GM10248 (cell line): Measurements from ENCODE around the gene OASL.
"Not testable (repeated sequence)": the region's sequence is repeated elsewhere in the genome, so short reads cannot be mapped to it uniquely, and the experiment has no call there.

ENCODE experiments used
- CTCF ChIA-PET: fragments of 300-600 bp; sonication (Branson Sonifier 250); formaldehyde crosslinking; extraction: SDS; loops from one replicate; lab custom pipeline; 2021; ENCODE audit warnings: antibody characterized with exemption; lab: Yijun Ruan, JAX
- POLR2A ChIA-PET: fragments of 350-650 bp; sonication (Branson Sonifier 250); formaldehyde crosslinking; extraction: SDS; loops from one replicate; lab custom pipeline; 2020; ENCODE audit warnings: antibody characterized with exemption; lab: Yijun Ruan, JAX
- DNase-seq: peaks from one replicate; pipeline ENCODE4 v3.0.0; 2012; ENCODE audit errors: extremely low spot score
- CTCF ChIP-seq: IDR thresholded peaks from 2 replicates; pipeline ENCODE4 v1.5.1; 2012; ENCODE audit warnings: mild to moderate bottlenecking, low read depth; ENCODE audit errors: extremely low read depth, missing control alignments, control extremely low read depth

OASL gene

GRCh38 chr12:121059031-121059898 is 20.2 kb upstream of the OASL start:
- POLR2A ChIA-PET, result interaction anchor here (0.6 to 0.7 kb wide), 2 partner anchors 33 to 202 kb away, joined by 3 to 4 read pairs; no protein-coding TSS in a partner anchor

GRCh38 chr12:121057794-121058193 is 18.7 kb upstream of the OASL start:
- no peak for TF ChIP-seq CTCF
- no peak for DNase-seq
- ChIA-PET POLR2A (no interaction called here), CTCF (interaction anchor here (1.6 to 3.2 kb wide), 2 partner anchors 10 to 52 kb away, joined by 6 to 19 read pairs; no protein-coding TSS in a partner anchor)

More at GRCh38 chr12:121059031-121059898, 20.2 kb upstream of the OASL start:
- CTCF ChIA-PET, result interaction anchor here (0.7 to 3.8 kb wide), 46 partner anchors 8 to 635 kb away, joined by 3 to 25 read pairs (median 4); partner anchors contain the start of genes HNF1A, OASL and POP5
- no peak for DNase-seq
- TF ChIP-seq CTCF, result no peak

- ChIA-PET POLR2A (no interaction called here), CTCF (interaction anchor here (0.9 kb wide), 1 partner anchor 8 kb away, joined by 3 read pairs; no protein-coding TSS in a partner anchor)
- no peak for DNase-seq
- TF ChIP-seq CTCF, result no peak
Observed at GRCh38 chr12:121053706-121054105, 14.7 kb upstream of the OASL start.

GRCh38 chr12:121050725-121051124 is 11.7 kb upstream of the OASL start:
- CTCF ChIA-PET, result interaction anchor here (0.7 to 4.0 kb wide), 2 partner anchors 10 to 41 kb away, joined by 3 to 25 read pairs; no protein-coding TSS in a partner anchor
- no peak for DNase-seq
- TF ChIP-seq CTCF, result no peak
- POLR2A ChIA-PET, result no interaction called here

- POLR2A ChIA-PET, result no interaction called here
Observed at GRCh38 chr12:121048442-121048841, 9.4 kb upstream of the OASL start.

GRCh38 chr12:121047400-121047799 is 8.4 kb upstream of the OASL start:
- POLR2A ChIA-PET, DNase-seq: not testable (repeated sequence)
- CTCF ChIA-PET, result interaction anchor here (1.2 to 1.4 kb wide), 2 partner anchors 13 to 399 kb away, joined by 3 to 5 read pairs; no protein-coding TSS in a partner anchor

More at GRCh38 chr12:121048442-121048841, 9.4 kb upstream of the OASL start:
- no peak for TF ChIP-seq CTCF
- CTCF ChIA-PET, result interaction anchor here (1.0 to 1.5 kb wide), 3 partner anchors 12 to 48 kb away, joined by 3 to 12 read pairs (median 4); no protein-coding TSS in a partner anchor
- no peak for DNase-seq
